ENCODE measurements around the gene PREX1. TPM values are rescaled to one million over a fixed set of nuclear protein-coding genes. Genes with fewer than 3 reads are reported as not detected.

The PREX1 gene
- total and polyA plus RNA-seq, 7 experiments from 2014 or later, result 2.9 to 143 (median 48.6) TPM

DNA sequence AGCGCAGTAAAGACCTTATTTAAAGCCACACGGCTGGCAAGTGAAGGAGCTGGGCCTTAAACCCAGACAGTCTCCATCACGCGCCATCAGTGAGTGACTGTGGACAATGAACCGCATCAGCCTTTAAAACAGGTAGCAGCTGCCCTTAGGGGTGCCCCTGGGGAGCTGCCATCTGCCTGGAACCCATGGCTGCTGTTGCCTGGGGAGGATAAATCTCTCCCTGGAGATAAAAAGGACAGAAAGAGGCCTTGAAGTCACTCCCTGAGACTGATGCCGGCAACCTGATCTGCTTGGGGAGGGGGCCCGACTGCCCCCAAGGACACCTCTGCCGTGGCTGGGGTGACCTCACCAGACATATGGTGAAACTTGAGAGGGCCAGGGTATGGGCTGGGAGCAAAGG lies 73.5 kb downstream of the PREX1 start:
- Histone ChIP-seq H3K4me1 (ENCODE audit: control insufficient read depth in 2 of 2, insufficient read depth in 2 of 2, low read length in 2 of 2) (peaks cover 26 to 77% of the 10 kb centered on the region in 2 donors), H3K27ac (ENCODE audit: low read depth, low read length) (no peak overlapping the region), H3K4me3 (ENCODE audit: low read length) (no peak overlapping the region), H3K36me3 (ENCODE audit: control insufficient read depth in 2 of 3, insufficient read depth in 3 of 3, low read length in 3 of 3) (no peaks in the 10 kb centered on the region), H3K27me3 (ENCODE audit: control insufficient read depth in 2 of 2, insufficient read depth in 2 of 2, low read length in 2 of 2) (no peaks in the 10 kb centered on the region), H3K9me3 (ENCODE audit: control insufficient read depth in 2 of 3, low read length in 3 of 3) (no peaks in the 10 kb centered on the region)
- POLR2A ChIA-PET, result no interaction called here
- DNase-seq (no peak), ATAC-seq (no peak)
- H3K27ac Mint-ChIP-seq, result peak overlapping the region in 2 of 9 donors; percentile 70 to 83
- H3K27me3 Mint-ChIP-seq, result no peaks in the 10 kb centered on the region
- no peak overlapping the region for H3K4me3 Mint-ChIP-seq
- H3K36me3 Mint-ChIP-seq, result peaks cover 4 to 82% (median 7%) of the 10 kb centered on the region in 5 donors
- CTCF ChIA-PET, result no interaction called here
- peaks cover 0 to 11% (median 2%) of the 10 kb centered on the region in 11 donors for H3K9me3 Mint-ChIP-seq
- intact Hi-C loops (cut with micrococcal nuclease), result no loop called here
- H3K4me1 Mint-ChIP-seq, result peaks cover 39 to 80% (median 54%) of the 10 kb centered on the region in 7 donors

DNA sequence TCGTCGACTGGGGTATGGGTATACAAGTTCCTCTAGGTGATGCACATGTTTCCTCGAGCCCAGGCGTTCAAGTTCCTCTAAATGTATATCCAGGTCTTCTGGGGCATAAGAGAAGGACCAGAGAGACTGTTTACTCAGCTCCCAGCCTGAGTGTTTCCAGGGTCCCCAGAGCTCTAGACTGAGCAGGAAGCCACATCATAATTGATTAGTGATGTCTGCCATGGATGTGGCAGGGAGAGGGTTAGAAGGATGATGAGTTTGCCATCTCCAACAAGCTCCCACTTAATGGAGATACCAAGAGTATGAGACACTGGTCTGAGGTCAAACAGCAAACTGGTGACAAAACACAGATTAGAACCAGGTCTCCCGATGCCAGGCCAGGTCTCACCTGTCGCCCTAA lies 74.8 kb downstream of the PREX1 start:
- H3K36me3 Mint-ChIP-seq, result peaks cover 4 to 71% (median 9%) of the 10 kb centered on the region in 5 donors
- no peaks in the 10 kb centered on the region for H3K27me3 Mint-ChIP-seq
- Histone ChIP-seq H3K36me3 (ENCODE audit: control insufficient read depth in 2 of 3, insufficient read depth in 3 of 3, low read length in 3 of 3) (no peaks in the 10 kb centered on the region), H3K9me3 (ENCODE audit: control insufficient read depth in 2 of 3, low read length in 3 of 3) (no peaks in the 10 kb centered on the region), H3K27ac (ENCODE audit: low read depth, low read length) (no peak overlapping the region), H3K4me1 (ENCODE audit: control insufficient read depth in 2 of 2, insufficient read depth in 2 of 2, low read length in 2 of 2) (peaks cover 22 to 63% of the 10 kb centered on the region in 2 donors), H3K4me3 (ENCODE audit: low read length) (no peak overlapping the region), H3K27me3 (ENCODE audit: control insufficient read depth in 2 of 2, insufficient read depth in 2 of 2, low read length in 2 of 2) (no peaks in the 10 kb centered on the region)
- intact Hi-C loops (cut with micrococcal nuclease), result no loop called here
- H3K27ac Mint-ChIP-seq, result peak overlapping the region in 4 of 9 donors; percentile 43 to 85 (median 76)
- CTCF ChIA-PET, result no interaction called here
- peaks cover 0 to 11% (median 2%) of the 10 kb centered on the region in 11 donors for H3K9me3 Mint-ChIP-seq
- POLR2A ChIA-PET, result interaction anchor here (1.0 kb wide), 1 partner anchor 18 kb away, joined by 3 read pairs; no protein-coding TSS in a partner anchor
- H3K4me3 Mint-ChIP-seq, result peak overlapping the region in 3 of 10 donors; percentile 0 to 54 (median 6)
- ATAC-seq, result no peak
- no peak for DNase-seq
- peaks cover 26 to 80% (median 51%) of the 10 kb centered on the region in 7 donors for H3K4me1 Mint-ChIP-seq

DNA sequence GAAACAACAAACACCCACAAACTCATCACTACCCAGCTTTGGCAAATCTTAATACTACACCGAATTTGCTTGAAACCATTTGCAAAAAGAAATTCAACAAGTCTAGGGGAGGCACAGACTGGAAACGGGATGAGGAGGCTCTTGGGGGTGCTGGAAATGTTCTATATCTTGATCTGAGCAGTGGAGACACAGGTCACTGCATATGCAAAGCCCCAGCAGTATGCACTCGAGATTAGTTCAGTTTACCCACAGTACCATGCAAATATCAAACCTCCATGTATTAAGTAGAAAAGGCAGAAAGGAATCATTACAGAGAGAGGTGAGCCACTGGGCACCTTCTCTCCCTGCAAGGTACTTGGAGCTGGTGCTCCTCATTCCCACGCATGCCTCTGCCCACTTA lies 75.9 kb downstream of the PREX1 start:
- peak overlapping the region in 7 of 9 donors; percentile 4 to 85 (median 63) for H3K27ac Mint-ChIP-seq
- Histone ChIP-seq H3K27ac (ENCODE audit: low read depth, low read length) (no peak overlapping the region), H3K4me3 (ENCODE audit: low read length) (peak overlapping the region; percentile 29), H3K9me3 (ENCODE audit: control insufficient read depth in 2 of 3, low read length in 3 of 3) (no peaks in the 10 kb centered on the region), H3K4me1 (ENCODE audit: control insufficient read depth in 2 of 2, insufficient read depth in 2 of 2, low read length in 2 of 2) (peaks cover 22 to 52% of the 10 kb centered on the region in 2 donors), H3K36me3 (ENCODE audit: control insufficient read depth in 2 of 3, insufficient read depth in 3 of 3, low read length in 3 of 3) (no peaks in the 10 kb centered on the region), H3K27me3 (ENCODE audit: control insufficient read depth in 2 of 2, insufficient read depth in 2 of 2, low read length in 2 of 2) (no peaks in the 10 kb centered on the region)
- ChIA-PET CTCF (interaction anchor here (0.6 to 1.4 kb wide), 2 partner anchors 94 to 153 kb away, joined by 5 read pairs; no protein-coding TSS in a partner anchor), POLR2A (interaction anchor here (0.6 to 1.1 kb wide), 3 partner anchors 78 to 88 kb away, joined by 3 read pairs; no protein-coding TSS in a partner anchor)
- intact Hi-C loops (cut with micrococcal nuclease), result loop anchor here in 1 of 2 donors (1.0 kb wide), 1 partner anchor 8 kb away; no protein-coding TSS in a partner anchor
- peaks cover 26 to 71% (median 48%) of the 10 kb centered on the region in 7 donors for H3K4me1 Mint-ChIP-seq
- no peaks in the 10 kb centered on the region for H3K27me3 Mint-ChIP-seq
- H3K9me3 Mint-ChIP-seq, result peaks cover 0 to 11% (median 2%) of the 10 kb centered on the region in 11 donors
- H3K4me3 Mint-ChIP-seq, result peak overlapping the region in 9 of 10 donors; percentile 11 to 66 (median 48)
- DNase-seq (no peak), ATAC-seq (no peak)
- H3K36me3 Mint-ChIP-seq, result peaks cover 4 to 61% (median 9%) of the 10 kb centered on the region in 5 donors

DNA sequence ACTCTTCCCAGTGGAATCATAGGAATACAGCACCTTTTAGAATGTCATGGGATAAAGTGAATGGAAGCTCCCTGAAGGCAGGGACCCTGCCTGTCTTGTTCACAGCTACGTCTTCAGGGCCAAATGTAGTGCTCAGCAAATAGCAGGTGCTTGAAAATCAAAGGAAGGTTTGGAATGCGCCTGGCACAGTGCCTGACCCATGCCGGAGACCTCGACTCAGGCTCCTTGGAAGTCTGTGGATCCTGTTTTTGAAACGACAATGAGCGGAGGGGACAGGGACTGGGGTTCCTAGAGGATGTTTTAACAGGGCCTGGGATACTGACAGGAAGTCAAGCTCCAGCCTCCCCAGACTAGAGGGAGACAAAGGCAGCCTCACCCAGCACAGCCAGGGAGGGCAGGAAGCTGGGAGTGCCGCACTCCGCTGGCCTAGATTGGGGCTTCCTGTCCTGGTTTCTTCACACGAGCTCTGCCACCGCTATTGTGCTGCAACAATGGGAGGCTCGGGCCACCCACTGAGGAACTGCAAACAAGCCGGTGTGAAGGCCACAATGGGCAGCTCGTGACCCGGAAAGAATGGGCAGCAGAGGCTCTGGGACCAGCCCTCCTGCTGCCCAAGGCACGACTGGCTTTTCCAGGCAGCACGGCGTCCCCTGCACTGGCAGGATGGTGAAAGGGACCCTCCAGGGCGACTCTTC lies 76.7 kb downstream of the PREX1 start:
- Mint-ChIP-seq H3K9me3 (peaks cover 0 to 11% (median 2%) of the 10 kb centered on the region in 11 donors), H3K4me1 (peaks cover 26 to 67% (median 45%) of the 10 kb centered on the region in 7 donors), H3K27ac (peak overlapping the region in 4 of 9 donors; percentile 4 to 85 (median 76)), H3K4me3 (peak overlapping the region in 7 of 10 donors; percentile 20 to 66 (median 51)), H3K27me3 (no peaks in the 10 kb centered on the region), H3K36me3 (peaks cover 4 to 58% (median 9%) of the 10 kb centered on the region in 5 donors)
- DNase-seq (peak in 3 of 9 donors; percentile 9 to 13 (median 9)), ATAC-seq (peak; percentile 82)
- peak overlapping the region; percentile 29 for H3K4me3 ChIP-seq (ENCODE audit: low read length)
- POLR2A ChIA-PET, result interaction anchor here (1.0 to 1.1 kb wide), 3 partner anchors 79 to 171 kb away, joined by 3 read pairs; no protein-coding TSS in a partner anchor
- CTCF ChIA-PET, result interaction anchor here (0.5 to 1.4 kb wide), 3 partner anchors 46 to 154 kb away, joined by 3 to 5 read pairs (median 5); no protein-coding TSS in a partner anchor
- H3K4me1 ChIP-seq (ENCODE audit: control insufficient read depth in 2 of 2, insufficient read depth in 2 of 2, low read length in 2 of 2), result peaks cover 22 to 46% of the 10 kb centered on the region in 2 donors
- H3K27me3 ChIP-seq (ENCODE audit: control insufficient read depth in 2 of 2, insufficient read depth in 2 of 2, low read length in 2 of 2), result no peaks in the 10 kb centered on the region
- no peak overlapping the region for H3K27ac ChIP-seq (ENCODE audit: low read depth, low read length)
- intact Hi-C loops (cut with micrococcal nuclease), result loop anchor here in 1 of 2 donors (1.0 kb wide), 1 partner anchor 9 kb away; no protein-coding TSS in a partner anchor
- H3K9me3 ChIP-seq (ENCODE audit: control insufficient read depth in 2 of 3, low read length in 3 of 3), result no peaks in the 10 kb centered on the region
- no peaks in the 10 kb centered on the region for H3K36me3 ChIP-seq (ENCODE audit: control insufficient read depth in 2 of 3, insufficient read depth in 3 of 3, low read length in 3 of 3)

DNA sequence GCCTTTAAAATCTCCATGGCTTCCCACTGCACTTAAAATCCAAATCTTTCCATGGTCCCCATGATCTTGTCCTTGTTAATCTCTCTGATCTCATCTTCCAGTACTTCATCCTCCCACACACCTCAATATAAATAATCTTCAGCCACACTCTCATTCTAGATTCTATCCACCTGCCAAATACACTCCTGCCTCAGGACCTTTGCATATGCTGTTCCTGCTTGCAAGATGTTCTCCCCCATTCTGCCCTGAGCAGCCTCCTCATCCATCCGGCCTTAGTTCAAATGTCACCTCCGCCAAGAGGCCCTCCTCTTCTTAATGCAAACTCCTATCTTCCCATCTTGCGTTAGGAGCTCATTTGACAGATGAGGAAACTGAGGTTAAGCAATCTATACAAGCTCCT lies 77.4 kb downstream of the PREX1 start:
- no peaks in the 10 kb centered on the region for H3K9me3 ChIP-seq (ENCODE audit: control insufficient read depth in 2 of 3, low read length in 3 of 3)
- H3K4me3 ChIP-seq (ENCODE audit: low read length), result no peak overlapping the region
- POLR2A ChIA-PET, result interaction anchor here (0.7 to 1.0 kb wide), 2 partner anchors 72 to 172 kb away, joined by 3 to 4 read pairs; no protein-coding TSS in a partner anchor
- Mint-ChIP-seq H3K4me3 (peak overlapping the region in 1 of 10 donors; percentile 2), H3K36me3 (peaks cover 4 to 51% (median 6%) of the 10 kb centered on the region in 5 donors), H3K9me3 (peaks cover 0 to 8% (median 2%) of the 10 kb centered on the region in 11 donors), H3K4me1 (peaks cover 26 to 66% (median 45%) of the 10 kb centered on the region in 7 donors), H3K27me3 (no peaks in the 10 kb centered on the region), H3K27ac (peak overlapping the region in 3 of 9 donors; percentile 14 to 81 (median 23))
- intact Hi-C loops (cut with micrococcal nuclease), result no loop called here
- DNase-seq, result no peak
- peaks cover 22 to 45% of the 10 kb centered on the region in 2 donors for H3K4me1 ChIP-seq (ENCODE audit: control insufficient read depth in 2 of 2, insufficient read depth in 2 of 2, low read length in 2 of 2)
- CTCF ChIA-PET, result interaction anchor here (1.4 kb wide), 1 partner anchor 93 kb away, joined by 5 read pairs; no protein-coding TSS in a partner anchor
- no peaks in the 10 kb centered on the region for H3K36me3 ChIP-seq (ENCODE audit: control insufficient read depth in 2 of 3, insufficient read depth in 3 of 3, low read length in 3 of 3)
- ATAC-seq, result no peak
- no peak overlapping the region for H3K27ac ChIP-seq (ENCODE audit: low read depth, low read length)
- no peaks in the 10 kb centered on the region for H3K27me3 ChIP-seq (ENCODE audit: control insufficient read depth in 2 of 2, insufficient read depth in 2 of 2, low read length in 2 of 2)

DNA sequence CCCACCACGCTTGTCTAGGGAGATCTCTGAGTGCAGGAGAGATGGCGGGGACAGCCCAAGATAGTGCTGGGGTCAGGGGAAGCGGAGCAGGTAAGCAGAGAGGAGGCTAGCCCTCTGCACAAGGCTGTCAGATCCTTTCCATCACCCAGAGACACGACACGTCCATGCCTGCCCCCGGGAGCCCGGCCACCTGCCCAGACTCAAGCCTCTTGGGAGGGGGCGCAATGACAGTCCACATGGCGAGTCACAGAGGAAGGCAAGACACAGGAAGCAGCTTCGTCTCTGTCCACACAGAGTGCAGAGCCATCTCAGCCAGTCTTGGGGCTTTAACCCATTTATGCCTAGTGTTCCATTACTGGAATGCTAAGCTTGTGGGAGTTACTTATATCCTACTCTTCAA lies 78.4 kb downstream of the PREX1 start:
- intact Hi-C loops (cut with micrococcal nuclease), result no loop called here
- H3K4me3 Mint-ChIP-seq, result peak overlapping the region in 2 of 10 donors; percentile 16 to 57
- H3K27me3 ChIP-seq (ENCODE audit: control insufficient read depth in 2 of 2, insufficient read depth in 2 of 2, low read length in 2 of 2), result no peaks in the 10 kb centered on the region

More for the DNA sequence above, 78.4 kb downstream of the PREX1 start:
- DNase-seq (no peak), ATAC-seq (no peak)
- H3K36me3 Mint-ChIP-seq, result peaks cover 0 to 43% (median 4%) of the 10 kb centered on the region in 5 donors
- no peaks in the 10 kb centered on the region for H3K9me3 ChIP-seq (ENCODE audit: control insufficient read depth in 2 of 3, low read length in 3 of 3)
- H3K36me3 ChIP-seq (ENCODE audit: control insufficient read depth in 2 of 3, insufficient read depth in 3 of 3, low read length in 3 of 3), result no peaks in the 10 kb centered on the region
- H3K27ac Mint-ChIP-seq, result peak overlapping the region in 3 of 9 donors; percentile 12 to 51 (median 23)
- ChIA-PET CTCF (no interaction called here), POLR2A (interaction anchor here (0.7 kb wide), 2 partner anchors 73 to 77 kb away, joined by 3 to 4 read pairs; no protein-coding TSS in a partner anchor)
- H3K9me3 Mint-ChIP-seq, result peaks cover 0 to 3% (median 0%) of the 10 kb centered on the region in 11 donors
- peaks cover 22 to 45% of the 10 kb centered on the region in 2 donors for H3K4me1 ChIP-seq (ENCODE audit: control insufficient read depth in 2 of 2, insufficient read depth in 2 of 2, low read length in 2 of 2)
- no peaks in the 10 kb centered on the region for H3K27me3 Mint-ChIP-seq
- H3K4me3 ChIP-seq (ENCODE audit: low read length), result no peak overlapping the region
- no peak overlapping the region for H3K27ac ChIP-seq (ENCODE audit: low read depth, low read length)
- H3K4me1 Mint-ChIP-seq, result peaks cover 26 to 66% (median 45%) of the 10 kb centered on the region in 7 donors
